Measurements from ENCODE around the gene CER1. TPM values are rescaled to one million over a fixed set of nuclear protein-coding genes. Genes with fewer than 3 reads are reported as not detected.

CER1 gene
- polyA plus RNA-seq, 1 of the 3 experiments (the other 2 are of a cell fraction), result not detected

DNA sequence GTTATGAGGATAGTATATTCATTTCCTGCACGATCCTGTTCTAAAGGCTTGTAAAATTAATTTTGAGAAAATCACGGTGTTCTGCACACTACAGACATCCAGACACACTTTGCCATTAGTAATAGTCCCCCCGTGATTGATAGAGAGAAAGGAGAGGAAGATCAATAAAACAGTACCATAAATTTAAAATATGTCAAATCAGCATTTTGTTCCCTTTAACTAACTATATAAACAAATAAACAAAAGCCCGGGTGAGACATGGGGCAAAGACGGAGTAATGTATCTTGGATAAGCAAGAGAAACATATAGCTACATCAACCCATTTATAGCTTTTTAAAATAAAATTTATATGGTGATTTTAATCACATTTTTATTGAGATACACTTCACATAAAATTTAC lies 10.6 kb upstream of the CER1 start:
- Histone ChIP-seq H3K4me2 (no peak overlapping the region), H3K36me3 (replicated peaks in 1 of 2; ENCODE audit: control insufficient read depth in 1 of 2, insufficient read depth in 2 of 2, low read length in 1 of 2) (no peaks in the 10 kb centered on the region), H3F3A (replicated peaks; ENCODE audit: insufficient read depth) (no peaks in the 10 kb centered on the region), H3K27ac (ENCODE audit: low read depth in 2 of 2, low read length in 1 of 2) (no peak overlapping the region), H3K9ac (no peak overlapping the region), H3K79me2 (ENCODE audit: insufficient read depth) (no peaks in the 10 kb centered on the region), H3K9me2 (no peaks in the 10 kb centered on the region), H3K4me3 (ENCODE audit: low read depth in 2 of 2, low read length in 1 of 2) (no peak overlapping the region), H2AFZ (ENCODE audit: low read depth) (no peak overlapping the region), H4K20me1 (ENCODE audit: insufficient read depth) (no peaks in the 10 kb centered on the region), H3K4me1 (ENCODE audit: control insufficient read depth in 1 of 2, insufficient read depth in 2 of 2, low read depth in 1 of 2, low read length in 1 of 2) (no peaks in the 10 kb centered on the region; a peak in 1 of 4 replicates), H3K27me3 (ENCODE audit: insufficient read depth) (no peaks in the 10 kb centered on the region), H3K9me3 (no peaks in the 10 kb centered on the region)
- WGBS (ENCODE audit: low lambda C conversion rate), result 45% methylated on average over 5 of the region's 5 CpGs
- DNase-seq, result no peak
- POLR2A ChIA-PET, result no interaction called here
- CTCF ChIA-PET, result interaction anchor here (1.7 kb wide), 1 partner anchor 16 kb away, joined by 5 read pairs; no protein-coding TSS in a partner anchor
- TF ChIP-seq GABPA (IDR thresholded peaks at IDR 0.05; ENCODE audit: low read depth) (no peak), RCOR1 (IDR thresholded peaks at IDR 0.05; ENCODE audit: low read length) (no peak), GATA2 (CRISPR knock-in tag; IDR thresholded peaks at IDR 0.05) (no peak), YY1 (IDR thresholded peaks at IDR 0.05; ENCODE audit: low read depth) (no peak), FOSL2 (IDR thresholded peaks at IDR 0.05; ENCODE audit: borderline replicate concordance, low read depth) (no peak), MEF2A (IDR thresholded peaks at IDR 0.05; ENCODE audit: borderline replicate concordance, low read depth) (no peak), MXI1 (IDR thresholded peaks at IDR 0.05; ENCODE audit: low read depth, low read length) (no peak), TEAD4 (IDR thresholded peaks at IDR 0.05; ENCODE audit: borderline replicate concordance, insufficient read depth) (no peak), RXRA (IDR thresholded peaks at IDR 0.05; ENCODE audit: borderline replicate concordance, low read depth) (no peak), EP300 (IDR thresholded peaks at IDR 0.05; ENCODE audit: borderline replicate concordance in 1 of 2, low read depth in 1 of 2, low read length in 1 of 2) (no peak), TCF12 (IDR thresholded peaks at IDR 0.05) (no peak)
- TF ChIP-seq, protein P1, sequence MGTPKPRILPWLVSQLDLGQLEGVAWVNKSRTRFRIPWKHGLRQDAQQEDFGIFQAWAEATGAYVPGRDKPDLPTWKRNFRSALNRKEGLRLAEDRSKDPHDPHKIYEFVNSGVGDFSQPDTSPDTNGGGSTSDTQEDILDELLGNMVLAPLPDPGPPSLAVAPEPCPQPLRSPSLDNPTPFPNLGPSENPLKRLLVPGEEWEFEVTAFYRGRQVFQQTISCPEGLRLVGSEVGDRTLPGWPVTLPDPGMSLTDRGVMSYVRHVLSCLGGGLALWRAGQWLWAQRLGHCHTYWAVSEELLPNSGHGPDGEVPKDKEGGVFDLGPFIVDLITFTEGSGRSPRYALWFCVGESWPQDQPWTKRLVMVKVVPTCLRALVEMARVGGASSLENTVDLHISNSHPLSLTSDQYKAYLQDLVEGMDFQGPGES (IDR thresholded peaks at IDR 0.05; ENCODE audit: low read depth, low read length), result no peak

DNA sequence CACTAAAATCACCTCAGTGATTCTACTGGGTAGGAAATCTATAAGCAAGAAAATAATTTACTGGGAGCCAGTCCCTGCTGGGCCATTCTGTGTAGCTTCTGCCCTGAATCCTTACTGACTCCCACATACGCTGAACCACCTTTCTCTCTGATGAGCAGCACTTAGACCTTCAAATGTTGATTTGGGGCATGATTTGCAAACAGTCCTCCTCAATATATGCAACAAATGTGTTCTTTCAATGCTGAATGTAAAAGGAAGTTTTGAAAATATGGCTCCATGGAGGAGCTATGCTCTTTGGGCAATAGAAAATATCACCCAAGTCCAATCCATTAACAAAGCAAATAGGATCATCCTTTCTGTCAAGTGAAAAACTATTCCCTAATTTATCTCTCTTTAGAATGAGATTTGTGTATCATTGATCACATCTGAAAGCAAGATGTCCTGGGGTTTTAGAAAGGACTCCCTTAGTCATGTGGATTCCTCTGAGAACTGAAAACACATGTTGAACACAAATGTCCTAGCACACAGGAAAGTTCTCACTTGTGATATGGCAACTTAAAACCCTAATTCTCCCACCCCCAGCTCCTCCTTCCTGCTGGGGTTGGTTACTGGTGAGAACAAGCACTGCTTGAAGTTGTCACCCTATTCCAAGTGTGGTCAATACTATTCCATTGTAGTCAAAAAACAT lies 8.9 kb upstream of the CER1 start:
- CTCF ChIA-PET, result interaction anchor here (0.6 to 1.7 kb wide), 4 partner anchors 12 to 70 kb away, joined by 3 to 5 read pairs (median 4); no protein-coding TSS in a partner anchor
- Histone ChIP-seq H2AFZ (ENCODE audit: low read depth) (no peak overlapping the region), H3K4me1 (ENCODE audit: control insufficient read depth in 1 of 2, insufficient read depth in 2 of 2, low read depth in 1 of 2, low read length in 1 of 2) (no peaks in the 10 kb centered on the region; a peak in 1 of 4 replicates), H3K9me2 (no peaks in the 10 kb centered on the region), H4K20me1 (ENCODE audit: insufficient read depth) (no peaks in the 10 kb centered on the region), H3K9ac (no peak overlapping the region), H3K27ac (ENCODE audit: low read depth in 2 of 2, low read length in 1 of 2) (no peak overlapping the region), H3K4me2 (no peak overlapping the region), H3K79me2 (ENCODE audit: insufficient read depth) (no peaks in the 10 kb centered on the region), H3K9me3 (no peaks in the 10 kb centered on the region), H3K4me3 (ENCODE audit: low read depth in 2 of 2, low read length in 1 of 2) (no peak overlapping the region), H3K27me3 (ENCODE audit: insufficient read depth) (no peaks in the 10 kb centered on the region), H3K36me3 (replicated peaks in 1 of 2; ENCODE audit: control insufficient read depth in 1 of 2, insufficient read depth in 2 of 2, low read length in 1 of 2) (no peaks in the 10 kb centered on the region), H3F3A (replicated peaks; ENCODE audit: insufficient read depth) (no peaks in the 10 kb centered on the region)
- POLR2A ChIA-PET, result no interaction called here
- TF ChIP-seq, protein P2, sequence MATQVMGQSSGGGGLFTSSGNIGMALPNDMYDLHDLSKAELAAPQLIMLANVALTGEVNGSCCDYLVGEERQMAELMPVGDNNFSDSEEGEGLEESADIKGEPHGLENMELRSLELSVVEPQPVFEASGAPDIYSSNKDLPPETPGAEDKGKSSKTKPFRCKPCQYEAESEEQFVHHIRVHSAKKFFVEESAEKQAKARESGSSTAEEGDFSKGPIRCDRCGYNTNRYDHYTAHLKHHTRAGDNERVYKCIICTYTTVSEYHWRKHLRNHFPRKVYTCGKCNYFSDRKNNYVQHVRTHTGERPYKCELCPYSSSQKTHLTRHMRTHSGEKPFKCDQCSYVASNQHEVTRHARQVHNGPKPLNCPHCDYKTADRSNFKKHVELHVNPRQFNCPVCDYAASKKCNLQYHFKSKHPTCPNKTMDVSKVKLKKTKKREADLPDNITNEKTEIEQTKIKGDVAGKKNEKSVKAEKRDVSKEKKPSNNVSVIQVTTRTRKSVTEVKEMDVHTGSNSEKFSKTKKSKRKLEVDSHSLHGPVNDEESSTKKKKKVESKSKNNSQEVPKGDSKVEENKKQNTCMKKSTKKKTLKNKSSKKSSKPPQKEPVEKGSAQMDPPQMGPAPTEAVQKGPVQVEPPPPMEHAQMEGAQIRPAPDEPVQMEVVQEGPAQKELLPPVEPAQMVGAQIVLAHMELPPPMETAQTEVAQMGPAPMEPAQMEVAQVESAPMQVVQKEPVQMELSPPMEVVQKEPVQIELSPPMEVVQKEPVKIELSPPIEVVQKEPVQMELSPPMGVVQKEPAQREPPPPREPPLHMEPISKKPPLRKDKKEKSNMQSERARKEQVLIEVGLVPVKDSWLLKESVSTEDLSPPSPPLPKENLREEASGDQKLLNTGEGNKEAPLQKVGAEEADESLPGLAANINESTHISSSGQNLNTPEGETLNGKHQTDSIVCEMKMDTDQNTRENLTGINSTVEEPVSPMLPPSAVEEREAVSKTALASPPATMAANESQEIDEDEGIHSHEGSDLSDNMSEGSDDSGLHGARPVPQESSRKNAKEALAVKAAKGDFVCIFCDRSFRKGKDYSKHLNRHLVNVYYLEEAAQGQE (IDR thresholded peaks at IDR 0.05; ENCODE audit: low read depth, low read length), result no peak
- TF ChIP-seq RFX5 (IDR thresholded peaks at IDR 0.05; ENCODE audit: low read length) (no peak), FOXM1 (IDR thresholded peaks at IDR 0.05; ENCODE audit: low read depth) (no peak), TCF12 (IDR thresholded peaks at IDR 0.05) (no peak), RCOR1 (IDR thresholded peaks at IDR 0.05; ENCODE audit: low read length) (no peak), GABPA (IDR thresholded peaks at IDR 0.05; ENCODE audit: low read depth) (no peak), NFIC (IDR thresholded peaks at IDR 0.05; ENCODE audit: borderline replicate concordance) (no peak), POLR2AphosphoS5 (IDR thresholded peaks at IDR 0.05; ENCODE audit: low read depth, low read length) (no peak)
- TF ChIP-seq, protein P3, sequence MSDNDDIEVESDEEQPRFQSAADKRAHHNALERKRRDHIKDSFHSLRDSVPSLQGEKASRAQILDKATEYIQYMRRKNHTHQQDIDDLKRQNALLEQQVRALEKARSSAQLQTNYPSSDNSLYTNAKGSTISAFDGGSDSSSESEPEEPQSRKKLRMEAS (IDR thresholded peaks at IDR 0.05; ENCODE audit: low read depth), result no peak
- WGBS (ENCODE audit: low lambda C conversion rate), result 75% methylated on average over 1 of the region's 1 CpG
- DNase-seq, result no peak

Data from SK-N-SH (cell line).